PC-9 (cell line): Measurements from ENCODE around the gene MYL4. TPM values are rescaled to one million over a fixed set of nuclear protein-coding genes. Genes with fewer than 3 reads are reported as not detected.

Experiments used
- BruUV-seq: library from RNA; stranded (reverse); fragments of 400-500 nt; replicated peaks from 2 replicates; lab custom pipeline; 2021; lab: Mats Ljungman, UMichigan
- CTCF ChIA-PET: fragments of 300-600 bp; sonication (Branson Sonifier 250); formaldehyde crosslinking; loops from one replicate; lab custom pipeline; 2022; ENCODE audit warnings: antibody characterized with exemption; lab: Charles Lee
- POLR2A ChIA-PET: fragments of 300-600 bp; sonication (Branson Sonifier 250); formaldehyde crosslinking; loops from one replicate; lab custom pipeline; 2022; ENCODE audit warnings: antibody characterized with exemption; ENCODE audit not compliant: unreplicated experiment; lab: Charles Lee
- DNase-seq, 2 experiments: peaks; one replicate each; pipeline versions ENCODE4 v3.0.0 to v3.0.0-alpha.2; 2015 to 2022; ENCODE audit warnings: mixed read lengths in 1 of 2
- H2AFZ ChIP-seq: fragments of 200-600 bp; sonication (generic); 2 replicates; pipeline ENCODE4 v1.8.1; 2017; ENCODE audit warnings: antibody characterized with exemption
- H3F3A ChIP-seq: fragments of 200-600 bp; sonication (generic); 2 replicates; pipeline ENCODE4 v1.8.1; 2017; ENCODE audit warnings: antibody characterized with exemption, mild to moderate bottlenecking, low read depth; ENCODE audit not compliant: insufficient read depth
- H3K27ac ChIP-seq: fragments of 200-600 bp; sonication (generic); 2 replicates; pipeline ENCODE4 v1.6.1; 2016; ENCODE audit warnings: mixed run types
- H3K27me3 ChIP-seq: fragments of 200-600 bp; sonication (generic); 2 replicates; pipeline ENCODE4 v1.6.1; 2016; ENCODE audit warnings: low read depth, mixed run types; ENCODE audit not compliant: insufficient read depth
- H3K36me3 ChIP-seq: fragments of 200-600 bp; sonication (generic); 2 replicates; pipeline ENCODE4 v1.6.1; 2016; ENCODE audit warnings: low read depth, mixed run types
- H3K4me1 ChIP-seq: fragments of 200-600 bp; sonication (generic); replicated peaks from 2 replicates; pipeline ENCODE4 v1.6.1; 2016; ENCODE audit warnings: mixed run types; ENCODE audit not compliant: insufficient read depth
- H3K4me2 ChIP-seq: fragments of 200-600 bp; sonication (generic); 2 replicates; pipeline ENCODE4 v1.6.1; 2017; ENCODE audit warnings: mixed run types
- H3K4me3 ChIP-seq: fragments of 200-600 bp; sonication (generic); 2 replicates; pipeline ENCODE4 v1.6.1; 2016; ENCODE audit warnings: mixed run types
- H3K79me2 ChIP-seq: fragments of 200-600 bp; sonication (generic); 2 replicates; pipeline ENCODE4 v1.6.1; 2017; ENCODE audit warnings: low read depth, mixed run types
- H3K9me2 ChIP-seq: fragments of 200-600 bp; sonication (generic); 2 replicates; pipeline ENCODE4 v1.8.1; 2017; ENCODE audit warnings: mild to moderate bottlenecking; ENCODE audit not compliant: insufficient read depth
- H3K9me3 ChIP-seq: fragments of 200-600 bp; sonication (generic); 2 replicates; pipeline ENCODE4 v1.8.1; 2016; ENCODE audit warnings: low read depth; ENCODE audit not compliant: insufficient read depth
- H4K20me1 ChIP-seq: fragments of 200-600 bp; sonication (generic); 2 replicates; pipeline ENCODE4 v1.8.1; 2017; ENCODE audit not compliant: insufficient read depth
- EZH2 ChIP-seq: fragments of 200-600 bp; sonication (generic); IDR thresholded peaks from 2 replicates; pipeline ENCODE4 v1.8.0; 2017; ENCODE audit warnings: antibody characterized with exemption, low read depth
- intact Hi-C: fragments of 100-400 bp; cut with micrococcal nuclease; formaldehyde crosslinking; loops from one replicate; pipeline ENCODE4 v1.10.0; 2022; ENCODE audit not compliant: unreplicated experiment
- total RNA-seq: library from RNA; stranded (reverse); gene quantifications from 2 replicates; pipeline ENCODE4 v1.2.3, GENCODE V29; 2021
- TF ChIP-seq, protein P1 (sequence below): fragments of 200-600 bp; sonication (generic); conservative IDR thresholded peaks from 2 replicates; pipeline ENCODE4 v1.6.1; 2017; ENCODE audit warnings: mixed run types, antibody characterized with exemption, mild to moderate bottlenecking, moderate library complexity

The MYL4 gene
- total RNA-seq, 1 experiment from 2014 or later, result not detected

GRCh38 chr17:47235506-47235905 is 26.4 kb downstream of the MYL4 start:
- ChIA-PET CTCF (no interaction called here), POLR2A (no interaction called here)
- no peaks in the 10 kb centered on the region for H3K36me3 ChIP-seq
- H2AFZ ChIP-seq, result no peak overlapping the region
- TF ChIP-seq EZH2, result no peak
- TF ChIP-seq, protein P1, sequence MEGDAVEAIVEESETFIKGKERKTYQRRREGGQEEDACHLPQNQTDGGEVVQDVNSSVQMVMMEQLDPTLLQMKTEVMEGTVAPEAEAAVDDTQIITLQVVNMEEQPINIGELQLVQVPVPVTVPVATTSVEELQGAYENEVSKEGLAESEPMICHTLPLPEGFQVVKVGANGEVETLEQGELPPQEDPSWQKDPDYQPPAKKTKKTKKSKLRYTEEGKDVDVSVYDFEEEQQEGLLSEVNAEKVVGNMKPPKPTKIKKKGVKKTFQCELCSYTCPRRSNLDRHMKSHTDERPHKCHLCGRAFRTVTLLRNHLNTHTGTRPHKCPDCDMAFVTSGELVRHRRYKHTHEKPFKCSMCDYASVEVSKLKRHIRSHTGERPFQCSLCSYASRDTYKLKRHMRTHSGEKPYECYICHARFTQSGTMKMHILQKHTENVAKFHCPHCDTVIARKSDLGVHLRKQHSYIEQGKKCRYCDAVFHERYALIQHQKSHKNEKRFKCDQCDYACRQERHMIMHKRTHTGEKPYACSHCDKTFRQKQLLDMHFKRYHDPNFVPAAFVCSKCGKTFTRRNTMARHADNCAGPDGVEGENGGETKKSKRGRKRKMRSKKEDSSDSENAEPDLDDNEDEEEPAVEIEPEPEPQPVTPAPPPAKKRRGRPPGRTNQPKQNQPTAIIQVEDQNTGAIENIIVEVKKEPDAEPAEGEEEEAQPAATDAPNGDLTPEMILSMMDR, result no peak
- no peaks in the 10 kb centered on the region for H3K9me3 ChIP-seq
- peaks cover 19% of the 10 kb centered on the region for H3F3A ChIP-seq
- H3K27ac ChIP-seq, result no peak overlapping the region
- no peak overlapping the region for H3K4me3 ChIP-seq
- BruUV-seq, result no TSS peak
- no peak for DNase-seq
- H3K27me3 ChIP-seq, result no peaks in the 10 kb centered on the region
- intact Hi-C loops, result no loop called here
- H3K4me1 ChIP-seq, result peaks cover 30% of the 10 kb centered on the region
- no peaks in the 10 kb centered on the region for H3K9me2 ChIP-seq
- no peak overlapping the region for H3K4me2 ChIP-seq
- no peaks in the 10 kb centered on the region for H3K79me2 ChIP-seq
- H4K20me1 ChIP-seq, result no peaks in the 10 kb centered on the region

- POLR2A ChIA-PET, result no interaction called here
- BruUV-seq, result no TSS peak
- peaks cover 20% of the 10 kb centered on the region for H3F3A ChIP-seq
Measured at GRCh38 chr17:47235923-47236322, 26.8 kb downstream of the MYL4 start.

DNA sequence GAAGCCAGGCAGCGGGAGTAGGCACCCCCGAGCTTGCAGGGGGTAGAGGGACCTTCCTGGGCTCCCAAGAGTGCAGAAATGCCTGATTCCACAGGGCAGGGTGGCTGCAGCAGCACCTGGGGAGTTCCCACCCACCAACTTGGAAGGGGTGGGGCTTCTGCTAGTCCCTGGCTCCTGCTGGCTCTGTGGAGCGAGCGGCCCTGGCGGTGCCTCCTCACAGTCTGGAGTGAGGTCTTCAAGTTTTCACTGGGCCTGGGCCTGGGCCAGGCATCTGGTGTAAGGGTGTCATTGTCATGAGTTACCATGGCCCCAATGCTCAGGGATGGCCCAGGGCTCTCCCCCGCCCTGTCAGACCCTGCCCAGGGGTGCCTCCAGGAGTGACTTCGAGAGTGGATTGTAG is 28.7 kb downstream of the MYL4 start:
- Histone ChIP-seq H3F3A (peaks cover 29% of the 10 kb centered on the region), H3K79me2 (no peaks in the 10 kb centered on the region), H3K27me3 (no peaks in the 10 kb centered on the region), H3K9me3 (no peaks in the 10 kb centered on the region), H4K20me1 (no peaks in the 10 kb centered on the region), H3K9me2 (no peaks in the 10 kb centered on the region), H3K27ac (no peak overlapping the region), H3K4me3 (no peak overlapping the region), H3K4me2 (no peak overlapping the region), H3K36me3 (no peaks in the 10 kb centered on the region), H2AFZ (no peak overlapping the region), H3K4me1 (peaks cover 29% of the 10 kb centered on the region)
- ChIA-PET CTCF (no interaction called here), POLR2A (no interaction called here)
- TF ChIP-seq, protein P1, result no peak
- no peak for TF ChIP-seq EZH2
- intact Hi-C loops, result no loop called here
- BruUV-seq, result no TSS peak
- no peak for DNase-seq

More at GRCh38 chr17:47235923-47236322, 26.8 kb downstream of the MYL4 start:
- H3K36me3 ChIP-seq, result no peaks in the 10 kb centered on the region
- CTCF ChIA-PET, result no interaction called here
- H2AFZ ChIP-seq, result no peak overlapping the region
- TF ChIP-seq, protein P1, result no peak
- no peak for TF ChIP-seq EZH2
- peaks cover 30% of the 10 kb centered on the region for H3K4me1 ChIP-seq
- H4K20me1 ChIP-seq, result no peaks in the 10 kb centered on the region
- DNase-seq, result no peak
- H3K9me2 ChIP-seq, result no peaks in the 10 kb centered on the region
- intact Hi-C loops, result no loop called here
- no peaks in the 10 kb centered on the region for H3K27me3 ChIP-seq
- H3K9me3 ChIP-seq, result no peaks in the 10 kb centered on the region
- no peak overlapping the region for H3K4me2 ChIP-seq
- H3K79me2 ChIP-seq, result no peaks in the 10 kb centered on the region
- H3K4me3 ChIP-seq, result no peak overlapping the region
- H3K27ac ChIP-seq, result no peak overlapping the region
